A549 (cell line): Measurements from ENCODE around the gene DVL1. TPM values are rescaled to one million over a fixed set of nuclear protein-coding genes. Genes with fewer than 3 reads are reported as not detected.

Source experiments
- ATAC-seq, 2 experiments: fragments of 200-7000 bp in 1 of 2; fragments of >200 bp in 1 of 2; cut with Nextera tagmentation in 1 of 2; cut with Tn5 transposase in 1 of 2; 3 replicates each; pipeline versions ENCODE4 v1.8.0 to v1.9.1; 2018 to 2020; ENCODE audit warnings: mild to moderate bottlenecking in 1 of 2, moderate library complexity in 1 of 2
- CTCF ChIA-PET: fragments of 300-600 bp; sonication (Branson Sonifier 250); formaldehyde crosslinking; extraction: SDS; loops from one replicate; lab custom pipeline; 2021; ENCODE audit warnings: antibody characterized with exemption, inconsistent platforms; lab: Yijun Ruan, JAX
- POLR2A ChIA-PET: fragments of 350-600 bp; formaldehyde crosslinking; extraction: SDS; loops from one replicate; lab custom pipeline; 2021; ENCODE audit warnings: antibody characterized with exemption, inconsistent platforms; lab: Yijun Ruan, JAX
- DNase-seq, 2 experiments: peaks; one replicate each; pipeline versions ENCODE4 v3.0.0 to v3.0.0-alpha.2; 2011 to 2016; ENCODE audit warnings: low read depth in 1 of 2, low spot score in 1 of 2
- FAIRE-seq: peaks from 2 replicates; lab custom pipeline; 2011; peaks lifted over from hg19 to GRCh38; lab: Jason Lieb, UNC
- H3K27ac ChIP-seq, 2 experiments: fragments of >200 bp; sonication (Bioruptor Twin); formaldehyde crosslinking; 3 replicates each; pipeline ENCODE4 v1.5.1; 2016 to 2017
- H3K4me1 ChIP-seq: fragments of >200 bp; sonication (Bioruptor Twin); formaldehyde crosslinking; 3 replicates; pipeline ENCODE4 v1.6.1; 2016
- H3K4me2 ChIP-seq: fragments of >200 bp; sonication (Bioruptor Twin); formaldehyde crosslinking; 3 replicates; pipeline ENCODE4 v1.6.1; 2016
- H3K4me3 ChIP-seq: fragments of >200 bp; sonication (Bioruptor Twin); formaldehyde crosslinking; 3 replicates; pipeline ENCODE4 v1.5.1; 2016
- H3K9me3 ChIP-seq: fragments of >200 bp; sonication (Bioruptor Twin); formaldehyde crosslinking; 3 replicates; pipeline ENCODE4 v1.6.1; 2016
- ATOH8 ChIP-seq: fragments of 250-450 bp; sonication (Bioruptor Pico); IDR thresholded peaks from 2 replicates; pipeline ENCODE4 v1.5.0; 2020; ENCODE audit warnings: low read depth, mild to moderate bottlenecking, moderate library complexity
- BCL3 ChIP-seq: fragments of >200 bp; sonication (Bioruptor Twin); formaldehyde crosslinking; IDR thresholded peaks from 3 replicates; pipeline ENCODE4 v1.6.1; 2016
- CBX8 ChIP-seq: fragments of 200-600 bp; sonication (generic); IDR thresholded peaks from 2 replicates; pipeline ENCODE4 v1.6.1; 2016
- CHD2 ChIP-seq: fragments of 150-350 bp; IDR thresholded peaks from 2 replicates; pipeline ENCODE4 v1.6.1; 2014; ENCODE audit warnings: low read length; ENCODE audit not compliant: partially characterized antibody
- ELK1 ChIP-seq: fragments of 150-350 bp; IDR thresholded peaks from 2 replicates; pipeline ENCODE4 v1.6.1; 2014; ENCODE audit warnings: low read depth, mild to moderate bottlenecking, low read length
- HDAC2 ChIP-seq: fragments of 200-600 bp; sonication (generic); IDR thresholded peaks from 2 replicates; pipeline ENCODE4 v1.6.1; 2016
- HEYL ChIP-seq: fragments of 250-450 bp; sonication (Bioruptor Pico); IDR thresholded peaks from 2 replicates; pipeline ENCODE4 v1.8.0; 2021; ENCODE audit warnings: mild to moderate bottlenecking, moderate library complexity
- HOXA7 ChIP-seq: fragments of 250-450 bp; sonication (Bioruptor Pico); IDR thresholded peaks from 2 replicates; pipeline ENCODE4 v1.5.0; 2020; ENCODE audit warnings: mild to moderate bottlenecking, moderate library complexity
- JUNB ChIP-seq: fragments of >200 bp; sonication (Bioruptor Twin); formaldehyde crosslinking; IDR thresholded peaks from 2 replicates; pipeline ENCODE4 v1.6.1; 2016
- KDM1A ChIP-seq: fragments of 200-600 bp; sonication (generic); IDR thresholded peaks from 2 replicates; pipeline ENCODE4 v1.6.1; 2016; ENCODE audit warnings: low read depth, mild to moderate bottlenecking
- MAZ ChIP-seq: fragments of 150-350 bp; IDR thresholded peaks from 2 replicates; pipeline ENCODE4 v1.6.1; 2014; ENCODE audit warnings: antibody characterized with exemption, low read depth, low read length, borderline replicate concordance
- PBX3 ChIP-seq: IDR thresholded peaks from 2 replicates; pipeline ENCODE4 v1.6.1; 2012
- POLR2A ChIP-seq: IDR thresholded peaks from 2 replicates; pipeline ENCODE4 v1.6.1; 2012; ENCODE audit warnings: mild to moderate bottlenecking, low read length
- POLR2AphosphoS2 ChIP-seq: conservative IDR thresholded peaks from 2 replicates; pipeline ENCODE4 v1.6.1; 2012; ENCODE audit warnings: low read length, improper control_type of control experiment, inconsistent platforms
- RAD21 ChIP-seq, 2 experiments: fragments of >200 bp in 1 of 2; sonication (Bioruptor Twin) in 1 of 2; formaldehyde crosslinking in 1 of 2; IDR thresholded peaks in 1 of 2; conservative IDR thresholded peaks in 1 of 2; 2 replicates in 1 of 2; 3 replicates in 1 of 2; pipeline ENCODE4 v1.6.1; 2012 to 2018; ENCODE audit warnings: inconsistent platforms in 1 of 2
- RARB ChIP-seq: fragments of 250-450 bp; sonication (Bioruptor Pico); IDR thresholded peaks from 2 replicates; pipeline ENCODE4 v1.8.0; 2021; ENCODE audit warnings: mild to moderate bottlenecking, moderate library complexity
- RCOR1 ChIP-seq: fragments of 150-350 bp; IDR thresholded peaks from 2 replicates; pipeline ENCODE4 v1.6.1; 2014; ENCODE audit warnings: antibody characterized with exemption, low read length, low read depth
- RFX5 ChIP-seq: fragments of 450-650 bp; IDR thresholded peaks from 2 replicates; pipeline ENCODE4 v1.7.1; 2014; ENCODE audit warnings: antibody characterized with exemption, mild to moderate bottlenecking, moderate library complexity
- SREBF2 ChIP-seq: fragments of 450-650 bp; IDR thresholded peaks from 2 replicates; pipeline ENCODE4 v1.6.1; 2014; ENCODE audit warnings: mild to moderate bottlenecking, moderate library complexity
- TP53 ChIP-seq: fragments of 250-450 bp; sonication (Bioruptor Pico); IDR thresholded peaks from 2 replicates; pipeline ENCODE4 v1.5.0; 2021; ENCODE audit warnings: mild to moderate bottlenecking, moderate library complexity
- ZC3H11A ChIP-seq: fragments of 450-650 bp; IDR thresholded peaks from 2 replicates; pipeline ENCODE4 v1.6.1; 2014; ENCODE audit warnings: antibody characterized with exemption, mild to moderate bottlenecking
- ZSCAN20 ChIP-seq: fragments of 250-450 bp; sonication (Bioruptor Pico); IDR thresholded peaks from 2 replicates; pipeline ENCODE4 v1.8.0; 2022; ENCODE audit warnings: mild to moderate bottlenecking, moderate library complexity
- WGBS: methylation state at CpG from one replicate; pipeline ENCODE4 v1.1.6; 2017; ENCODE audit errors: missing lambda C conversion rate; 5-methylcytosine and 5-hydroxymethylcytosine counted together
- polyA plus RNA-seq, 4 experiments: library from polyadenylated mRNA; depleted of rRNA in 3 of 4; stranded (reverse); fragments of >200 nt; fragmentation: RNase III in 1 of 4; extraction: RNeasy Plus Mini Kit Qiagen cat#74134 plus additional on column Dnase treatment in 1 of 4; gene quantifications; 2 replicates in 3 of 4; 3 replicates in 1 of 4; pipeline ENCODE4 v1.2.3, GENCODE V29; 2011 to 2017

Gene DVL1
- polyA plus RNA-seq, 2 of the 4 experiments (the other 2 are of a cell fraction): 12.1 to 48.3 TPM

GRCh38 chr1:1329304-1330210, 19.7 kb downstream of the DVL1 start:
- DNase-seq: no peak
- WGBS: 94% methylated on average over 49 of the region's 58 CpGs
- no peak for FAIRE-seq
- ATAC-seq: no peak
- H3K27ac ChIP-seq: no peak overlapping the region
- POLR2A ChIA-PET: no interaction called here
- no peak overlapping the region for H3K4me3 ChIP-seq
- no peak for TF ChIP-seq ATOH8 (CRISPR knock-in tag)
- TF ChIP-seq SREBF2: no peak
- no peak for TF ChIP-seq ZC3H11A
- TF ChIP-seq HDAC2: no peak
- TF ChIP-seq ZSCAN20: no peak
- no peak for TF ChIP-seq CHD2
- no peak for TF ChIP-seq RAD21 (conservative IDR thresholded peaks at IDR 0.05 in 1 of 2, IDR thresholded peaks at IDR 0.05 in 1 of 2)
- no peak overlapping the region for H3K4me2 ChIP-seq
- H3K9me3 ChIP-seq: no peaks in the 10 kb centered on the region
- CTCF ChIA-PET: interaction anchor here (1.2 to 1.4 kb wide), 2 partner anchors 15 to 40 kb away, joined by 3 to 8 read pairs; no protein-coding TSS in a partner anchor
- peaks cover 18% of the 10 kb centered on the region; the same call in 2 of the 3 replicates for H3K4me1 ChIP-seq

GRCh38 chr1:1328254-1328653, 21.0 kb downstream of the DVL1 start:
- FAIRE-seq (no peak), DNase-seq (no peak)
- Histone ChIP-seq H3K4me3 (no peak overlapping the region), H3K9me3 (no peaks in the 10 kb centered on the region), H3K27ac (no peak overlapping the region), H3K4me2 (no peak overlapping the region)
- POLR2A ChIA-PET: no interaction called here
- TF ChIP-seq PBX3 (no peak), HDAC2 (no peak), JUNB (no peak), RCOR1 (no peak), ELK1 (no peak), ZSCAN20 (no peak), POLR2AphosphoS2 (no peak), RFX5 (no peak), POLR2A (no peak), TP53 (no peak), BCL3 (no peak), HEYL (CRISPR knock-in tag) (no peak), HOXA7 (no peak), MAZ (no peak), CBX8 (no peak), RARB (CRISPR knock-in tag) (no peak), KDM1A (no peak)
- TF ChIP-seq, all 56 proteins: peak for 0
- peaks cover 18% of the 10 kb centered on the region; the same call in 2 of the 3 replicates for H3K4me1 ChIP-seq
- no CpG with 5 or more reads among the region's 15 CpGs for WGBS
- CTCF ChIA-PET: interaction anchor here (1.0 kb wide), 1 partner anchor 35 kb away, joined by 5 read pairs; no protein-coding TSS in a partner anchor
- no peak for ATAC-seq
